Spleen (tissue), 7 donors: ENCODE results near the gene MAP4K2.

Experiments
- CTCF ChIP-seq, 11 experiments: fragments of 200-600 bp in 7 of 11; fragments of 450-650 bp in 4 of 11; sonication (generic) in 4 of 11; IDR thresholded peaks in 8 of 11; conservative IDR thresholded peaks in 3 of 11; 1 replicate in 7 of 11; 2 replicates in 4 of 11; pipeline versions ENCODE4 v1.4.0 to v1.8.0; 2016 to 2021; ENCODE audit warnings: antibody characterized with exemption in 11 of 11, inconsistent platforms in 4 of 11, mild to moderate bottlenecking in 1 of 11
- POLR2AphosphoS5 ChIP-seq, 3 donors: sonication (generic); formaldehyde crosslinking; IDR thresholded peaks; one replicate each; pipeline ENCODE4 v1.5.1; 2017; ENCODE audit warnings: antibody characterized with exemption in 3 of 3
- donor health status: DM: no; HTN: no; CAD: no; lungs with moderate emphysema.
- donor health status: DM: no; HTN: no; CAD: no.
- donor health status: DM: no; HTN: no; CAD: no.

DNA sequence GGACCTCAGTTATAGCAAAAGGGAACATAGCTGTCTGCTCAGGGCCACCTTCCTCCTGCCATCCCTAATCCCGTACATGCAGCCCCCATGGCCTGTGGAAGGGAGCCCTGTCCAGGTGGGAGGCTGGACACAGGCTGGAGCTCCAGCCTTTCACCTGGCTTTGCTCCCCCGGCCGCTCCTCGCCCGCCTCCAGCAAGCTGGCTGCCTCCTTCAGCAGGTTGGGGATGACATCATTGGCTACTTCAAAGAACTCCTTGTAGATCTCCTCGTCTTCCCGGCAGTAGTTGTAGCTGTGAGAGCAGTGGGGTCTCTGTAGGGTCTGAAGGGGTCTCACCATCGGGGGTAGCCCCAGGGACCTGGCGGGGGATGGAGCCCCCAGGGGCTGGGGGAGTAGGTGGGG lies 2.5 kb upstream of the MAP4K2 start:
- TF ChIP-seq CTCF (IDR thresholded peaks at IDR 0.05 in 8 of 11, conservative IDR thresholded peaks at IDR 0.05 in 3 of 11) (no peak), POLR2AphosphoS5 (IDR thresholded peaks at IDR 0.05) (no peak)
